NCI-H345 (cell line): ENCODE results near the gene USP12.
"Not testable (repeated sequence)": the region's sequence is repeated elsewhere in the genome, so short reads cannot be mapped to it uniquely, and the experiment has no call there.

Source experiments
- DNase-seq: peaks from one replicate; lab custom pipeline; 2025; lab: John Stamatoyannopoulos, UW

Gene USP12

GRCh38 chr13:27079421-27079958 is 92.1 kb downstream of the USP12 start:
- no peak for DNase-seq

GRCh38 chr13:27077451-27077850 is 94.2 kb downstream of the USP12 start:
- DNase-seq = no peak

- DNase-seq = no peak
Observed at GRCh38 chr13:27076421-27076820, 95.2 kb downstream of the USP12 start.

GRCh38 chr13:27073186-27073585 is 98.4 kb downstream of the USP12 start:
- no peak for DNase-seq

- DNase-seq = not testable (repeated sequence)
Observed at GRCh38 chr13:27066123-27066522, 105.5 kb downstream of the USP12 start.

- DNase-seq = no peak
Observed at GRCh38 chr13:27065582-27065981, 106.0 kb downstream of the USP12 start.

GRCh38 chr13:27064252-27064995 is 107.2 kb downstream of the USP12 start:
- no peak for DNase-seq

- DNase-seq = no peak
Observed at GRCh38 chr13:27057817-27058216, 113.8 kb downstream of the USP12 start.

GRCh38 chr13:27055526-27055925 is 116.1 kb downstream of the USP12 start:
- no peak for DNase-seq

GRCh38 chr13:27054760-27055159 is 116.9 kb downstream of the USP12 start:
- no peak for DNase-seq

- DNase-seq = no peak
Observed at GRCh38 chr13:27053902-27054595, 117.6 kb downstream of the USP12 start.

GRCh38 chr13:27053210-27053884 is 118.3 kb downstream of the USP12 start:
- DNase-seq = no peak

GRCh38 chr13:27052551-27053208 is 118.9 kb downstream of the USP12 start:
- no peak for DNase-seq

- DNase-seq = no peak
Observed at GRCh38 chr13:27047081-27047480, 124.5 kb downstream of the USP12 start.

GRCh38 chr13:27044837-27045570 is 126.6 kb downstream of the USP12 start:
- no peak for DNase-seq

- no peak for DNase-seq
Observed at GRCh38 chr13:27043013-27043412, 128.6 kb downstream of the USP12 start.

- DNase-seq = no peak
Observed at GRCh38 chr13:27041341-27041740, 130.3 kb downstream of the USP12 start.

GRCh38 chr13:27040826-27041108 is 130.8 kb downstream of the USP12 start:
- no peak for DNase-seq

GRCh38 chr13:27039171-27039701 is 132.4 kb downstream of the USP12 start:
- DNase-seq = no peak

GRCh38 chr13:27038323-27038722 is 133.3 kb downstream of the USP12 start:
- no peak for DNase-seq

- DNase-seq = no peak
Observed at GRCh38 chr13:27037571-27037970, 134.0 kb downstream of the USP12 start.
